Kidney glomerular epithelial cell (primary cell): ENCODE measurements around the gene SNAPIN.

Source experiments
- DNase-seq: peaks from one replicate; lab custom pipeline; 2025; lab: John Stamatoyannopoulos, UW

Gene SNAPIN

DNA sequence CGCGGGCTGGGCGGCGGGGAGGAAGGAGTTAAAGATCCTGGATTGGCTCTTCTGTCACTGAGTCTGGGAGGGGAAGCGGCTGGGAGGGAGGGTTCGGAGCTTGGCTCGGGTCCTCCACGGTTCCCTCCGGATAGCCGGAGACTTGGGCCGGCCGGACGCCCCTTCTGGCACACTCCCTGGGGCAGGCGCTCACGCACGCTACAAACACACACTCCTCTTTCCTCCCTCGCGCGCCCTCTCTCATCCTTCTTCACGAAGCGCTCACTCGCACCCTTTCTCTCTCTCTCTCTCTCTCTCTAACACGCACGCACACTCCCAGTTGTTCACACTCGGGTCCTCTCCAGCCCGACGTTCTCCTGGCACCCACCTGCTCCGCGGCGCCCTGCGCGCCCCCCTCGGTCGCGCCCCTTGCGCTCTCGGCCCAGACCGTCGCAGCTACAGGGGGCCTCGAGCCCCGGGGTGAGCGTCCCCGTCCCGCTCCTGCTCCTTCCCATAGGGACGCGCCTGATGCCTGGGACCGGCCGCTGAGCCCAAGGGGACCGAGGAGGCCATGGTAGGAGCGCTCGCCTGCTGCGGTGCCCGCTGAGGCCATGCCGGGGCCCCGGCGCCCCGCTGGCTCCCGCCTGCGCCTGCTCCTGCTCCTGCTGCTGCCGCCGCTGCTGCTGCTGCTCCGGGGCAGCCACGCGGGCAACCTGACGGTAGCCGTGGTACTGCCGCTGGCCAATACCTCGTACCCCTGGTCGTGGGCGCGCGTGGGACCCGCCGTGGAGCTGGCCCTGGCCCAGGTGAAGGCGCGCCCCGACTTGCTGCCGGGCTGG lies 20.2 kb downstream of the SNAPIN start, which contains the start of gene NPR1:
NPR1 (plus strand) TSS at position 170 of the 818 bp plus-strand sequence; CDS start at position 591, 421 bp downstream.
- no peak for DNase-seq

DNA sequence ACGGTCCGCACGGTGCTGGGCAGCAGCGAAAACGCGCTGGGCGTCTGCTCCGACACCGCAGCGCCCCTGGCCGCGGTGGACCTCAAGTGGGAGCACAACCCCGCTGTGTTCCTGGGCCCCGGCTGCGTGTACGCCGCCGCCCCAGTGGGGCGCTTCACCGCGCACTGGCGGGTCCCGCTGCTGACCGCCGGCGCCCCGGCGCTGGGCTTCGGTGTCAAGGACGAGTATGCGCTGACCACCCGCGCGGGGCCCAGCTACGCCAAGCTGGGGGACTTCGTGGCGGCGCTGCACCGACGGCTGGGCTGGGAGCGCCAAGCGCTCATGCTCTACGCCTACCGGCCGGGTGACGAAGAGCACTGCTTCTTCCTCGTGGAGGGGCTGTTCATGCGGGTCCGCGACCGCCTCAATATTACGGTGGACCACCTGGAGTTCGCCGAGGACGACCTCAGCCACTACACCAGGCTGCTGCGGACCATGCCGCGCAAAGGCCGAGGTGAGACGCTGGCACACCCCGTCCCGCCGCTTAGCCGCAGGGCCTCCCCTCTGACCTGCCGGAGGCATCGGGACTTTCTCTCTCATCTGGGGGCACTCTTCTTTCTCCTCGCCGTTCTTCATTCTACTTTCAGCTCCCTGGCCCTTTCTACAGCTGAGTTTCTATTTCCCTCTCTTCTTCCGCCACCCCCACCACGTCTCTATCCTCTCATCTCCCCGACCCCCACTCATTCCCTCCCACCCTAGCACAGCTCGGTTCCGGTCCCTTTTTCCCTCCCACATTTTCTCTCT lies 21.0 kb downstream of the SNAPIN start:
- no peak for DNase-seq

DNA sequence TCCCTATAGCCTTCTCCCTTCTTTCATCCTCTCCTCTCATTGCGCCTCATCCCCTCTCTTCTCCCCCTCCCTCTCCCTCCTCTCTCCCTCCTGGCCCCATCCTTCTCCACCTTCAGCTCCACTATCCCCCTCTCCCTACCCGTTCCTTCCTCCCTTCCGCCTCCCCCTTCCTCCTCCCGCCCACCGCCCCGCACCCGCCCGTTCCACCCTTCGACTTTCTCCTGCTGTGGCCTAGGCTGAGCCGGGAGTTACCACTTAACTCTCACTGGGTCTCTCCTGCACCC lies 21.6 kb downstream of the SNAPIN start:
- DNase-seq, result no peak

DNA sequence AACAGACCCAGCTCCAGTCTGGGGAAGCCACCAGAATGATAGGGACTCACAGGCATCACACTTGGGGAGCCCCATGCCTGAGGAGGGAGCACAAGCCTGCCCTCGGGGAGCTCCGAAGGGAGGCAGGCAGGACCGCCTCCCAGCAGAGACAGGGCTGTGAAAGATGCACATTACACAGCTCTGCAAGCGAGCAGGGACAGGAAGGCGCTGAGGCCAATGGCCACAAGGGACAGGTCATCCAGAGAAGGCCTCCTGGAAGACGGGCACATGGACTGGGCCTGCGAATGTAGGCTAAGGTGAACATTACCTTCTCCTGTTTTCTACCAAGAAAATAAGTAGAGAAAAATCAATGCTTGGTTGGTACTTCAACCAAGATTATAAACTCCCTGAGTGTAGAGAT lies 24.2 kb downstream of the SNAPIN start:
- DNase-seq, result no peak

DNA sequence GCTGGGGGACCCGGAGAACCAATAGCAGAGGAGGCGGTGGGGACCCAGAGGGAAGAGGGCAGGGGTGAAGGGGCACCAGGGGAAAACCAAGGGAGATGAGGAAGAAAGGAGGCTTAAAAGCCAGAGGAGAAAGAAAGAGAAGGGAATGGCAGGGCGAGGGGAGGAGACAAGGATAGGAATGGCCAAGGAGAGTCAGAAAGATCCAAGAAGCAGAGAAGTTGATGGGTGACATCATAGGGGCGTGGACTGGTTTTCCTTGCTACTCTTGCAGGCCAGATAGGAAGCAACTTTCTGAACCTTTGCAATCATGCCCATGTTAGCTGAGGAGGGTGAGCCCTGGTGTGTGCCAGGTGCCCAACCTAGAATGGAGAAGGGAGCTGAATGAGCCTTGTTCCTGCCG lies 25.4 kb downstream of the SNAPIN start:
- peak; percentile 34 for DNase-seq

DNA sequence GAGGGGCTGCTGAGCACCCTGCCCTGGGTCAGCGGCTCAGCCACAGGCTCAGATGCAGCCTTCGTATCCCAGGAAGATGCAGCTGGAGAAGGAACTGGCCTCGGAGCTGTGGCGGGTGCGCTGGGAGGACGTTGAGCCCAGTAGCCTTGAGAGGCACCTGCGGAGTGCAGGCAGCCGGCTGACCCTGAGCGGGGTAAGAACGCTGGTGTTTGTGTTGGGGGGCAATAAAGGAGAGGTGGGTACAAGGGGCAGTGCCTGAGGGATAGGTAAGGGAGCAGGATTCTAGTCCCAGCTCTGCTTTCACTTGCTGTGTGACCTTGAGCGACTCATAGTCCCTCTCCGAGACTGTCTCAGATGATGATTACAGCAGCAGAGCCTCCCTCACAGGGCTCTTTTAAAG lies 26.4 kb downstream of the SNAPIN start:
- no peak for DNase-seq

DNA sequence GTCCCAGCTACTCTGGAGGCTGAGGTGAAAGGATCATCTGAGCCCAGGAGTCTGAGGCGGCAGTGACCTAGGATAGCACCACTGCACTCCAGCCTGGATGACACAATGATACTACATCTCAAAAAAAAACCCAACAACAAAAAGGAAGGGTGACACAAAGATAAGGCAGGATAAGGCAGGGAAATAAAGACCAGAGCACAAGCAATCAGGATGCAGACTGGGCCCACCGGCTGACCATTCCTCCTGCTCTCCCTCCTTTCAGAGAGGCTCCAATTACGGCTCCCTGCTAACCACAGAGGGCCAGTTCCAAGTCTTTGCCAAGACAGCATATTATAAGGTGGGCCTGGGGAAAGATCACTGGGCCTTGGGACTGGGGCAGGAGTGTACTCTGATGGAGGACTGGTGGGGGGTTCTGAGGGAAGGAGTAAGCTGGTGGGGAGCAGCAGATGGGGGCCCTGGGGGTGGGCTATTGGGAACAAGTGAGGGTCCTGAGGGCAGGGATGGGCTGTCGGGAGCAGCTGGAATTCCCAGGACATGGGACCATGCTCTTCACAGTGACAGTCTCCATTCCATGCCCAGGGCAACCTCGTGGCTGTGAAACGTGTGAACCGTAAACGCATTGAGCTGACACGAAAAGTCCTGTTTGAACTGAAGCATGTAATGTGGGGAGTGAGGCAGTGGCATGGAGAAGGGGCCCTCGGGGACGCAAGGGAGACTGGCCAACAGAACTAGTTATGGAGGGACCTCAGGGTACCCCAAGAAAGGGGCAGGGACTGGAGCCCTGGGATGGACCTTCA lies 27.2 kb downstream of the SNAPIN start:
- no peak for DNase-seq

DNA sequence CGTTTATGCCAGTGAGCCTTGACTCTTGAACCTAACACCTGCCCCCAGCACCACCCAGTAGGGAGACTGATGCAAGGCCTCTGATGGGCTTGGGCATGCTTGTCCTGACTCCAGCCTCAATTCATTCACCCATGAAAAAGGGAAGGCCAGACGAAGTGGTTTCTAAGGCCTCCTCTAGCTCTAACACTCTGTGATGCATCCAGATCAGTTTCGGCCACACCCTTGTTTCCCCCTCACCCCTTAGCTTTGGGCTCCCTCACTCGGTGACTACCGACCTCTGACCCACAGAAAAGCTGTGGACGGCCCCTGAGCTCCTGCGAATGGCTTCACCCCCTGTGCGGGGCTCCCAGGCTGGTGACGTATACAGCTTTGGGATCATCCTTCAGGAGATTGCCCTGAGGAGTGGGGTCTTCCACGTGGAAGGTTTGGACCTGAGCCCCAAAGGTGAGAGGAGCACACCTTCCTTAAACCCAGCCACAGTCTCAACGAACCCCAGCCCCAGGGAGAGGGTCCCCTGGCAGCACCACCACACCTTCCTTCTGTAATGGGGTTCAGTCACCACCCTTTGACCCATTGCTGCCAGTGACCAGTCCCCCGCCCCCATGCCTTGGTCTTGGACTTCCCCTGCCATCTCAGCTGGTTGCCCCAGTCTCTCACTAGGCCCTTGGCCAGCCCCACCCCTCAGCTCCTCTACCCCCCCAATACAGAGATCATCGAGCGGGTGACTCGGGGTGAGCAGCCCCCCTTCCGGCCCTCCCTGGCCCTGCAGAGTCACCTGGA lies 29.0 kb downstream of the SNAPIN start:
- DNase-seq, result no peak

DNA sequence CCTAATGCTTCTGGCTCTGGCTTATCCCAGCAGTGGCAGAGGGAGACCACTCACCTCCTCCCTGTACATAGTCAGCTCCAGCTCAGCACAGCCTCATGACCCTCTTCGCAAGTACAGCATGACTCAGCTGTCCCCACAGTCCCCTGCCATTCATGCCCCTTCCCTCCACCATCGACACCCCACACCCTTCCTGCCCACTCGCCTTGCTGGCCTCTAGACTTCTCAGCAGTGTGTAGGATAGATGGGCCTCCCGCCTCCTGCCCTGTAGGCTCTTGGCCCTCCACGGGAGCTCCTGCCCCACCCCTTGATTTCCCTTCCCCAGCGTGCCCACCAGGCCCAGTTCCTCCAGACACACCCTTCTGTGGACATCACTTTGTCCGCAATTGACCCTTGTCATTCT lies 29.8 kb downstream of the SNAPIN start:
- no peak for DNase-seq

DNA sequence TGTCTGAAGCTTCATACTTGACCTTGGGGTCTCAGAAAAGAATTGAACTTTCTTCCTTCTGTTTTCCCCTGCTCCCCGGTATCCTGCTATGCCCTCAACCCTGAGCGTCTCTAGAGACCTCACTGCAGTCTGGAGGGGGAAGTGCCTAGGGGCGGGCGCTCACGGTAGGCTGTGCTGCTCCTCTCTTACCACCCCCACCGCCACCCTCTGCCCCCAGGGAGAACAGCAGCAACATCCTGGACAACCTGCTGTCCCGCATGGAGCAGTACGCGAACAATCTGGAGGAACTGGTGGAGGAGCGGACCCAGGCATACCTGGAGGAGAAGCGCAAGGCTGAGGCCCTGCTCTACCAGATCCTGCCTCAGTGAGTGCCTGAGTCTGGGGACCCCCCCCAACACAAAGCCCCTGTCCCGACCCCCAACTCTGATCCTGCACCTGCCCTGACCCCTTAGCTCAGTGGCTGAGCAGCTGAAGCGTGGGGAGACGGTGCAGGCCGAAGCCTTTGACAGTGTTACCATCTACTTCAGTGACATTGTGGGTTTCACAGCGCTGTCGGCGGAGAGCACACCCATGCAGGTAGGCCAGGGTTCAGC lies 30.3 kb downstream of the SNAPIN start:
- no peak for DNase-seq

DNA sequence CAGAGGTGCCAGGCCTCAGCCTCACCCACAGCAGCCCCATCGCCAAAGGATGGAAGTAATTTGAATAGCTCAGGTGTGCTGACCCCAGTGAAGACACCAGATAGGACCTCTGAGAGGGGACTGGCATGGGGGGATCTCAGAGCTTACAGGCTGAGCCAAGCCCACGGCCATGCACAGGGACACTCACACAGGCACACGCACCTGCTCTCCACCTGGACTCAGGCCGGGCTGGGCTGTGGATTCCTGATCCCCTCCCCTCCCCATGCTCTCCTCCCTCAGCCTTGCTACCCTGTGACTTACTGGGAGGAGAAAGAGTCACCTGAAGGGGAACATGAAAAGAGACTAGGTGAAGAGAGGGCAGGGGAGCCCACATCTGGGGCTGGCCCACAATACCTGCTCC lies 35.0 kb downstream of the SNAPIN start:
- DNase-seq, result no peak

DNA sequence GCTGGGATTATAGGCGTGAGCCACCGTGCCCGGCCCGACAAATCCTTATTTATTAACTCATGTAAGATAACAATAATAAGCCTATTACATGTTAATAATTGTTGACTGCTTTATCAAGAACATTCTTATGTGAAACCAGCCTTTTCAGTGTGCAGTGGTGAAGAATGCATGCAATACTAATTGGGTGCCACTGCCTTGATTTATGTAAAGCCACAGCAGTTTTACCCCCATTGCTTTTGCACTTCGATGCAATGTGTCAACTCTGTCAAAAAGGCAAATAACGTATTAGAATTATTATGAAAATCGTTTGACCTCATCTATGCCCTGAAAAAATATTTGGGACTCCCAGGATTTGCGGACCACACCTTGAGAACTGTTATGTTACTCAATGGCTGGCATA lies 38.2 kb downstream of the SNAPIN start:
- peak; percentile 82 for DNase-seq

DNA sequence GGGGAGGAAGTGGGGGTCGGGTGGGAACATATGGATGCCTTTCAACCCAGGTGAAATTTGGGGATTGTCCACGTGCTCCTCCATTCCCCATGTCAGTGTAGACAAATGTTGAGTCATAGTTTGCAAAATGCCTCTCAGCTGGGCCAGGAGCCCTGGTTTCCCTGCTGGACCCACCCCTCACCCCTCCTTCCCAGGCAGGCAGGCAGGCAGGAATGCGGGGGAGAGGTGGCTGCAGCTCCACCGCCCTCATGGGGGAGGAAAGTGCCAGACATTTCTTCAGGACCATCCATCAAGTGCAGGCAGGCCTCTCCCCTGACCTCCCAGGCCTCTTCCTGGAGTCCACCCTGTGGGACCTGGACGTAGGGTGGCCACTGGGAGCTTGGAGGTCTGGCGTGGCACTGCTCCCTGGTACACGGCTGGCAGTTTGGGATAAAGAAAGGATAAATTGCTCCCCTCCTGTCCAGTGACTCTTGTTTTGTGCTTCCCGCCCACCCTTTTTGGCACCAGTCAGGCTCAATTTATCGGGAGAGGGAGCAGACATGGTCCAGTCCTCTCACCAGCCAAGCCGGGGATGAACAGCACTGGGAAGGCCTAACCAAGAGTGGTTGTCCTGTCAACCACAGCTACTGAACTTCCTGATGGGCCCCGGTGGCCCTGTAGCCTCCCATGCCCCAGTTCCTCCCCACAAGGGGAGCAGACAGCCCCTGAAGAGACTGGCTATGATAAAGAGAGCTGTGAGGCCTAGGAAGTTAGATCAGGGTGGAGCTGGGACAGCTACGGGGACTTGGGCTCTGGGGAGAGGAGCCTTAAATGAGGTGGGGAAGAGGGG lies 38.9 kb downstream of the SNAPIN start:
- DNase-seq, result peak; percentile 95

DNA sequence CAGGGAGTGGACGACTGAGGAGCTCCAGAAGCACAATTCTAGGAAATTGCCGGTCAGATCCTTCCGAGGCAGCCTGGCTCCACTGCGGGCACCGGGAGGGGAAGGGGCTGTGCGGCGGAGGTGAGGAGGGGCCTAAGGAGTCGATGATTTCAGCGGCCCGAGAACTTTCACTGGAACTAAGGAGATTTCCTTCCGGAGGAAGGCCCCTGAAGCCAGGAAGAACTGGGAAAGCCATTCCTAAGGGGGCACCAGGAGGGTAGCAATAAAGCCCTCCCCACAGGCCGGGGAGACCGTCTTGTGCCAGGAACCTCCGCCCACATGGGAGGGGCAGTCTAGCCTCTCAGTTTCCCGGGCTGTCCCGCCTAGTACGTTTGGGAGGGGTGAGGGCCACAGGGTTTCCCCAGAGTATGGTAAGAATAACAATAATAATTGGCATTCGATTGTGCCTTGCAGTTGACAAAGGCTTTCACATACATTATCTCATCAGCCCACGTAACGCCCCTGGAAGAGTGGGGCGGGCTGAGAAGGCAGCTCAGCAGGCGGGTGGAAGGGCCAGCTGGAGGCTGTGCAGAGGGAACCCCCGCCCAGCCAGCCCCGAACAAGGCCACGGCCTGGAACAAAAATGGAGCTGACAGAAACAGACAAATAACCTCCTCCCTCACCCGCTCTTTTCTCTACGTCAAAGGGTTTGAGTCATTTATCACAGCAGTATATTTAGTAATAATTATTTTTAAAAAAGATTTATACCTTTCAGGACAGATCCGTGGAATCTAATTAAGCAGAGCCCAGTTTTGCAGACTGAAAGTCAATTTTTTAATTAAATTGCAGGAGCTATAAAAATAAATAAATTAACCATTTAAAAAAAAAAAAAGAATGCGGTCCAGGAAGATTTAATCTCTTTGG lies 39.8 kb downstream of the SNAPIN start:
- DNase-seq, result peak; percentile 98

DNA sequence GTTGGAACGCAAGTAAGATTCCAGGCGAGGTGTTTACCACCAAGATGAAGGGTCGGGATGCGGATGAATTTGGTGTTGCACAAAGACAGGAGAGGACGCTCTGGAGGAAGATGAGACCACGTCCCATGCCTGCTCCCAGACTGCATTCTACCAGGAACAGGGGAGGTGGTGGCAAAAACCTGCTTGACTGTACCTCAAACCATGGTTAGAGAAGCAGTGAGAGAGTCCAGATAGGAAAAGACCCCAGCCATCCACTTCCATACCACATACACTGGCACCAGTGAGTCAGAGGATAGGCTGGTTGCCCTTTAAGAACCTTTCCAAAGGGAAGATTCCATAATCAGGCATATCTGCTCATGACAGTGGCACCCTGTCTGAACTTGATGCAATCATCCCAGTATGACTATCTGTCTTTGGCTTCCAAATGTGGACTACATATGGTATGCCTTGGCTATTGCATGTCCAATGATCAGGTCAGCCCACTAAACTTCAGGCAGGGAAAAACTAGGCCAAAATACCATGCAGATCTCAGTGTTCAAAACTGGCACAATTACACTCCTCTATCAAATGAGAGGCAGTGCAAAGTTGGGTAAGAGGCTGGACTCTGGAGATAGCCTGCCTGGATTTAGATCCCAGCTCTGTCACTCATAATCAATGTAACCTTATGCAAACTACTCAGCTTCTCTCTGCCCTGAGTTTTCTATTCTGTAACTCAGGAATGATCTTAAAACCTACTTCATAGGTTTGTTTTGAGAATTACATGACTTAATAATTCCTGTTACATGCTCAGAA lies 40.6 kb downstream of the SNAPIN start:
- peak; percentile 43 for DNase-seq

DNA sequence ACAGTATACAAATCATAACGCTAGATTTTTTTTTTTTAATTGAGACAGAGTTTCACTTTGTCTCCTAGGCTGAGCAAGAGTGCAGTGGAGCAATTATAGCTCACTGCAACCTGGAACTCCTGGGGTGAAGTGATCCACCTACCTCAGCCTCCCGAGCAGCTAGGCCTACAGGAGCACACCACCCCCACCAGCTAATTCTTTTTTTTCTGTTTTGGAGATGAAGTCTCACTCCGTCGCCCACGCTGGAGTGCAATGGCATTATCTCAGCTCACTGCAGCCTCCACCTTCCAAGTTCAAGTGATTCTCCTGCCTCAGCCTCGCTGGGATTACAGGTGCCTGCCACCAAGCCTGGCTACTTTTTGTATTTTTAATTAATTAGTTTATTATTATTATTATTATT lies 41.3 kb downstream of the SNAPIN start:
- no peak for DNase-seq

DNA sequence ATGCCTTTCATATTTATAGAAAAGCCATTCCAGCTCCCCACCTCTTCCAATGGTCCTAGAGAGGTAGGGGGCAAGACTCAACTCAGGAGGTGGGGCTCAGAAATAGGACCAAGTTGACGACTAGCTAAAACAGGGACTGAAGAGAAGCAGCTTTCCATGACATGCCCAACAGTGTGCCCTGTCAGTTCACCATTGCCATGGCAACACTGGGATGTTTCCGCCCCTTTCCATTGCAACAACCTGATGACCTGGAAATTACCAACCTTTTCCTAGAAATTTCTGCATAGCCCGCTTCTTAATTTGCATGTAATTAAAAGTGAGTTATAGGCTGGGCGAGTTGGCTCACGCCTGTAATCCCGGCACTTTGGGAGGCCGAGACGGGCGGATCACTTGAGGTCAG lies 47.0 kb downstream of the SNAPIN start:
- no peak for DNase-seq

DNA sequence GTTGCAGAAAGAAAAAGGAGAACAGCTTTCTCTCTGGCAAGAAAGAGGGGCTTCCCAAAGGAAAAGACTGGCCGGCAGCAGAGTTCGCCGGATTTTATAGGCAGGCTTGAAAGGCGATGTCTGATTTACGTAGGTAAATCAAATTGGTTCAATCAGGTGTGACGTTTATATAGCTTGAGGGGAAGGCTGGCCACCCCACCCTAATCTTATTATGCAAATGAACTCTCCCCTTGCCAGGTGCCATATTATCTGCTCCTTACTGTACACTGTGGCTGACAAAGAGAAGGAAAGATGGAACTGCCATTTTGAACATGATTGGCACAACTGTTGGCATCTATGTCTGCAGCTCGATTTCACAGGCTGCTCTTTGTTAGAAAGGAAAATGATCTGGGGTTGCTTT lies 52.5 kb downstream of the SNAPIN start:
- no peak for DNase-seq
